HEK293T (cell line): ENCODE data around the gene CELSR1.
A peak's percentile ranks its signal among the peaks of the same experiment; 100 is the strongest.

Experiments used
- CTCF ChIA-PET: fragments of 350-600 bp; formaldehyde crosslinking; extraction: SDS; loops from one replicate; lab custom pipeline; 2021; ENCODE audit warnings: antibody characterized with exemption, inconsistent platforms; lab: Yijun Ruan, JAX
- POLR2A ChIA-PET: fragments of 350-600 bp; formaldehyde crosslinking; extraction: SDS; loops from one replicate; lab custom pipeline; 2020; ENCODE audit warnings: antibody characterized with exemption, inconsistent platforms; lab: Yijun Ruan, JAX
- DNase-seq: peaks from one replicate; pipeline ENCODE4 v3.0.0; 2012; ENCODE audit warnings: mixed read lengths; ENCODE audit errors: extremely low spot score
- ARNT ChIP-seq: fragments of 450-650 bp; IDR thresholded peaks from 2 replicates; pipeline ENCODE4 v1.6.1; 2017; ENCODE audit warnings: mild to moderate bottlenecking
- BHLHE40 ChIP-seq: fragments of 450-650 bp; IDR thresholded peaks from 2 replicates; pipeline ENCODE4 v1.6.1; 2016; ENCODE audit warnings: mild to moderate bottlenecking, moderate library complexity, borderline replicate concordance
- CTBP1 ChIP-seq: fragments of 450-650 bp; IDR thresholded peaks from 2 replicates; pipeline ENCODE4 v1.6.1; 2016; ENCODE audit warnings: borderline replicate concordance
- ELF4 ChIP-seq: fragments of 450-650 bp; IDR thresholded peaks from 2 replicates; pipeline ENCODE4 v1.6.1; 2017; ENCODE audit warnings: antibody characterized with exemption
- FOXA1 ChIP-seq: fragments of 450-650 bp; IDR thresholded peaks from 2 replicates; pipeline ENCODE4 v1.6.1; 2016; ENCODE audit warnings: mild to moderate bottlenecking
- FOXK2 ChIP-seq: fragments of 450-650 bp; IDR thresholded peaks from 2 replicates; pipeline ENCODE4 v1.6.1; 2016; ENCODE audit warnings: mild to moderate bottlenecking
- FOXM1 ChIP-seq: fragments of 450-650 bp; IDR thresholded peaks from 2 replicates; pipeline ENCODE4 v1.6.1; 2017; ENCODE audit warnings: mild to moderate bottlenecking, borderline replicate concordance
- HDGF ChIP-seq: fragments of 450-650 bp; IDR thresholded peaks from 2 replicates; pipeline ENCODE4 v1.6.1; 2017; ENCODE audit warnings: antibody characterized with exemption, borderline replicate concordance
- L3MBTL2 ChIP-seq: fragments of 450-650 bp; conservative IDR thresholded peaks from 2 replicates; pipeline ENCODE4 v1.6.1; 2016; ENCODE audit warnings: mild to moderate bottlenecking
- LEF1 ChIP-seq: fragments of 450-650 bp; IDR thresholded peaks from 2 replicates; pipeline ENCODE4 v1.6.1; 2017; ENCODE audit warnings: mild to moderate bottlenecking, borderline replicate concordance
- NFRKB ChIP-seq: fragments of 450-650 bp; IDR thresholded peaks from 2 replicates; pipeline ENCODE4 v1.6.1; 2016; ENCODE audit warnings: mild to moderate bottlenecking, moderate library complexity
- SP1 ChIP-seq: fragments of 450-650 bp; IDR thresholded peaks from 2 replicates; pipeline ENCODE4 v1.6.1; 2017
- SUZ12 ChIP-seq: fragments of 450-650 bp; IDR thresholded peaks from 2 replicates; pipeline ENCODE4 v1.6.1; 2016; ENCODE audit warnings: mild to moderate bottlenecking
- TARDBP ChIP-seq: fragments of 450-650 bp; IDR thresholded peaks from 2 replicates; pipeline ENCODE4 v1.6.1; 2016
- ZNF384 ChIP-seq: fragments of 450-650 bp; IDR thresholded peaks from 2 replicates; pipeline ENCODE4 v1.6.1; 2016
- TF ChIP-seq, protein P1 (sequence below): fragments of 450-650 bp; IDR thresholded peaks from 2 replicates; pipeline ENCODE4 v1.6.1; 2016

Gene CELSR1

DNA sequence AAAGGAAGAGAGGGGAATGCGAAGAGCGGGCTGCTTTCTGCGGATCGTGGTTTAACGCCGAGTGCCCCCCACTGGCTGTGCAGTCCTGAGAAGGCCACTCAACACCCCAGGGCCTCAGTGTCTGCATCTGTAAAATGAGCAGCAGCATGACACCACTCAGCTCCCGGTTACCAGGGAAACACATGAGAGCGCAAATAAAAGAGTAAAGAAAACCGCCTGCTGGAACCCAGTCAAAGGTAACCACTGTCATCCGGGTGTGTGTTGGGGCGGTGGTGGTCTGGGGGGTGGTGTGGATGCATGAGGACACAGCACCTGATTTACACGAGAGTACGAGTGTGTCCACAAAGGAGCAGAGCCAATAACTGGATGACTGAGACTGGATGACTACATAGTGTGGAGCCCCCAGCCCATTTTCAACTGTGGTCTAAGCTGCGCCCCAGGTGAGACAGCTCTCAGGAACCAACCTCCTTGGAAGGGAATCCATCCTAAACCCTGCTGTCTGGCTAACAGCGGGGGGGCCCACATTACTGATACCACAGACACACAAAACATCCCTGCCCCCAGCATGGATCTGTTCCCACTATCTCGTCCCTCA, 5.7 kb downstream of the CELSR1 start:
- ChIA-PET CTCF (no interaction called here), POLR2A (no interaction called here)
- no peak for DNase-seq
- TF ChIP-seq NFRKB (no peak), ZNF384 (no peak), SUZ12 (no peak), LEF1 (no peak), SP1 (no peak)
- TF ChIP-seq, protein P1, sequence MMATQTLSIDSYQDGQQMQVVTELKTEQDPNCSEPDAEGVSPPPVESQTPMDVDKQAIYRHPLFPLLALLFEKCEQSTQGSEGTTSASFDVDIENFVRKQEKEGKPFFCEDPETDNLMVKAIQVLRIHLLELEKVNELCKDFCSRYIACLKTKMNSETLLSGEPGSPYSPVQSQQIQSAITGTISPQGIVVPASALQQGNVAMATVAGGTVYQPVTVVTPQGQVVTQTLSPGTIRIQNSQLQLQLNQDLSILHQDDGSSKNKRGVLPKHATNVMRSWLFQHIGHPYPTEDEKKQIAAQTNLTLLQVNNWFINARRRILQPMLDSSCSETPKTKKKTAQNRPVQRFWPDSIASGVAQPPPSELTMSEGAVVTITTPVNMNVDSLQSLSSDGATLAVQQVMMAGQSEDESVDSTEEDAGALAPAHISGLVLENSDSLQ = no peak

DNA sequence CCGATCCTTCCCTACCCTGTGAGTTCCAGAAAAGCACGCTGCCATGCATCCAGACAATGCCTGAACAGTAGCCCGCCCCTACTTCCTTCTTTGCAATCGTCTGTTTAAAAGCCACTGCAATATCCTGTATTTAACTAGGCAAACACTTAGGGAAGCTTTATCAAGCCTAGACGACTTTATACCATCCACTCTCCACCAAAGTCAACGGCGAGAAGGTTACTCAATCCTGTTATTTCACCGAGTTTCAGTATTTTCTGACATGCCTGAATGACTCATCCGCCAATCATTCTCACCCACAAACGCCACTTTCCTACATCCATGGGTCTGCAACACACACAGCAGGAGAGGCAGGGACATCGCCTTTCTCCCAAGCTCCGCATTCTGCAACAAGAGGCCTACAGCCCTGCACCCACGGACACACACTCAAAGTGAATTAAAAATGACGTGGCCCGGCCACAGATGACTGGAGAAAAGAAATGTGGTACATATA, 9.3 kb downstream of the CELSR1 start:
- TF ChIP-seq BHLHE40 (no peak), L3MBTL2 (no peak), FOXM1 (no peak), SUZ12 (no peak), LEF1 (no peak), FOXK2 (no peak), ELF4 (no peak), HDGF (no peak)
- TF ChIP-seq, protein P1 = peak; percentile 71
- ChIA-PET POLR2A (no interaction called here), CTCF (no interaction called here)
- no peak for DNase-seq

DNA sequence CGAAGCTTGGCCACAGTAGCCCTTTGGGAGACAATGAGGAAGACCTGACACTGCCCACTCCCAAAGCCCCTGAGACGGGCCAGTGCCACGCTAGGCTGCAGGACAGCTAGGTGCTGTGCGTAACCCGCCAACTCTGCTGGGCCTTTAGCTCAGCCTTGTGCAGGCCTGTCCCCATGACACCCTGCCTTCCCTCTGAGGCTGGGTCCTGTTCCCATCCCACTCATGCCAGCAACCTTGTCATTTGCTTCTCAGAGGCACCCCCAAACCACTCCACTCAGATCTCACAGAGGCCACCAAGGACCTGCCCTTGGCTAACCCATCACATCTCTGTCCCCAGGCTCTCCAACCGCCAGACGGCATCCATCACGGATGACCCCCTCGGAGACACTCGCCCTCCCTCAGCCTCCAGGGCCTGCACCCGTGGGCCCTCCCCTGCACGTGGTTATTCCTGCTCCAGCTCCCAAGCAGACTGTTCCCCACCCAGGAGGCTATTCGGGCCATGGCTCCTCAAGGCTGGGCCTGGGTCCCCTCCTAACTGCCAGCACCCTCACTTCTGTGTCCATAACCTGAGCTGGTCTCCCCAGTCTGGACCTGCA, 11.1 kb downstream of the CELSR1 start:
- DNase-seq = no peak
- no peak for TF ChIP-seq FOXK2
- TF ChIP-seq, protein P1 = no peak
- TF ChIP-seq TARDBP = no peak
- TF ChIP-seq HDGF = no peak
- no peak for TF ChIP-seq ZNF384
- TF ChIP-seq FOXA1 = no peak
- no peak for TF ChIP-seq SUZ12
- no peak for TF ChIP-seq CTBP1
- no peak for TF ChIP-seq FOXM1
- no peak for TF ChIP-seq L3MBTL2
- TF ChIP-seq SP1 = no peak
- no peak for TF ChIP-seq BHLHE40
- TF ChIP-seq LEF1 = no peak
- no peak for TF ChIP-seq ARNT
- no peak for TF ChIP-seq ELF4
- TF ChIP-seq NFRKB = no peak
- ChIA-PET CTCF (no interaction called here), POLR2A (no interaction called here)

DNA sequence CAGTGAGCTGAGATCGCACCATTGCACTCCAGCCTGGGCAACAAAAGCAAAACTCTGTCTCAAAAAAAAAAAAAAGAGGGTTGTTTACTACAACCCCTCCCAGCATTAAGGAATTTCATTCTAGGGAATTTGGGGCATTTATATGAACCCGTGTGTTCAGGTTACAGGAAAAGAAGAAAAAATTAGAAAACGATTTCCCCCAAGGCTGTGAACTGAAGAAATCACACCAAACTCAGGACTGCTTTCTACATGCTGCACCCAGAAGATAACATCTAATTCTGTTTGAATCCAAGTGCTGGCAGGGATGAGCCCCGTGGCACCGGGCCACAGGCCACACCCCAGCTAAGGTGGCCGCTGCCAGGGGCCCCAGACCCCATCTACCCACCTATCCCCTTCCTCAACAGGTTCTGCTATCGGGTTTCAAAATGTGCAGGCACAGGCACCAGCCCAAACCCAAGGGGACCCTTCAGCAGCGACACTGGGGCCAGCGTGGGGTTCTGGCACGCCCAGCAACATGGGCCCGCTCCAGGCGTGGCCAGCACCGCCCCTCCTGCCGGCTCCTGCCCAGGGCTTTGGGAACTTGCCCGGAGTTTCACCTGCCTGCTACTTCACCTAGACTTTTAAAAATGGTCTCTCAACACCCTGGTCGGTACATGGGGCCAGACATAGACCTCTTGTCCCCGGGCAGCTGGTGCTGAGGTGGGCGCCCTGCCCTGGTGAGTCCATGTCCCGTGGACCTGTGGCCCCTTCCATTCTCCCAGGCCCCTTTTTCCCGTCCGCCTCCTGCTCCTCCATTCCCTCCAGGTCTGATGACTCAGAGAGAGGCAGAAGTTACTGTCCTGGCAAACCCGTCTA, 11.8 kb downstream of the CELSR1 start:
- DNase-seq = no peak

More for the DNA sequence above, 11.8 kb downstream of the CELSR1 start:
- POLR2A ChIA-PET = no interaction called here
- TF ChIP-seq L3MBTL2 (no peak), LEF1 (no peak), ZNF384 (no peak), FOXK2 (no peak), NFRKB (no peak), FOXA1 (no peak), ELF4 (no peak), BHLHE40 (no peak), ARNT (no peak), TARDBP (no peak), SP1 (no peak), SUZ12 (no peak), FOXM1 (no peak), HDGF (no peak), CTBP1 (no peak)
- TF ChIP-seq, protein P1 = no peak
- CTCF ChIA-PET = no interaction called here
